H1 (cell line): Measurements from ENCODE around the gene TMPRSS13. TPM values are rescaled to one million over a fixed set of nuclear protein-coding genes. Genes with fewer than 3 reads are reported as not detected.

Source experiments
- CHD7 ChIP-seq: fragments of 300-600 bp; sonication (generic); IDR thresholded peaks from 2 replicates; pipeline ENCODE4 v1.7.1; 2012; ENCODE audit warnings: low read length, moderate library complexity, mild to moderate bottlenecking, inconsistent platforms; ENCODE audit not compliant: insufficient replicate concordance
- EP300 ChIP-seq, 2 experiments: IDR thresholded peaks; 1 replicate in 1 of 2; 2 replicates in 1 of 2; pipeline ENCODE4 v1.6.1; 2011 to 2012; ENCODE audit warnings: low read depth in 2 of 2, low read length in 2 of 2, mild to moderate bottlenecking in 2 of 2, borderline replicate concordance in 1 of 2, inconsistent platforms in 1 of 2, moderate library complexity in 1 of 2
- JUND ChIP-seq: IDR thresholded peaks from 2 replicates; pipeline ENCODE4 v1.6.1; 2011; ENCODE audit warnings: mild to moderate bottlenecking, improper control_type of control experiment, low read length
- SAP30 ChIP-seq: fragments of 300-600 bp; sonication (generic); IDR thresholded peaks from 2 replicates; pipeline ENCODE4 v1.7.1; 2012; ENCODE audit warnings: low read length, moderate library complexity, mild to moderate bottlenecking, inconsistent platforms; ENCODE audit not compliant: insufficient read depth, insufficient replicate concordance
- TEAD4 ChIP-seq: IDR thresholded peaks from 2 replicates; pipeline ENCODE4 v1.6.1; 2012; ENCODE audit warnings: low read depth, low read length, inconsistent platforms, mixed read lengths
- polyA plus RNA-seq, 7 experiments: library from polyadenylated mRNA; depleted of rRNA in 3 of 7; stranded (reverse) in 5 of 7; unstranded in 2 of 7; fragments of >200 nt in 5 of 7; fragments of 200-250 nt in 2 of 7; gene quantifications; 1 replicate in 5 of 7; 2 replicates in 1 of 7; 4 replicates in 1 of 7; pipeline versions ENCODE4 v1.2.1 to v1.2.3, GENCODE V29; 2011 to 2013; ENCODE audit warnings: missing spikeins in 2 of 7, mixed read lengths in 2 of 7
- total RNA-seq: library from RNA; stranded (reverse); fragmentation: NEBNext Ultra II Directional; extraction: Animal tissue kit (Norgen Biotek cat#: 25700); gene quantifications from 2 replicates; pipeline ENCODE4 v1.2.1, GENCODE V29; 2021

Gene TMPRSS13
- total and polyA plus RNA-seq, 2 of the 8 experiments (the other 6 are each of a cell fraction or from before 2014, with no cell fraction given) = 0.61 to 0.79 TPM

GRCh38 chr11:117931971-117932370 is 2.8 kb upstream of the TMPRSS13 start (continued):
- TF ChIP-seq CHD7 (no peak), SAP30 (no peak), JUND (no peak), EP300 (IDR thresholded peaks at IDR 0.05; ENCODE audit: borderline replicate concordance in 1 of 2, low read depth in 2 of 2, low read length in 2 of 2) (no peak), TEAD4 (no peak)
